Measurements from ENCODE around the gene SOBP. TPM values are rescaled to one million over a fixed set of nuclear protein-coding genes. Genes with fewer than 3 reads are reported as not detected.

Gene SOBP
- total and polyA plus RNA-seq, 9 donors: 8.7 to 31.3 (median 25.8) TPM

GRCh38 chr6:107630348-107630977 lies 140.5 kb downstream of the SOBP start:
- Histone ChIP-seq H3K27me3 (no peaks in the 10 kb centered on the region), H3K27ac (no peak overlapping the region), H3K36me3 (no peaks in the 10 kb centered on the region), H3K4me3 (no peak overlapping the region), H3K4me1 (ENCODE audit: insufficient read depth) (peaks cover 10% of the 10 kb centered on the region), H3K9me3 (no peaks in the 10 kb centered on the region)
- WGBS, 3 donors: 78 to 92% (median 87%) methylated on average over 4 of the region's 4 CpGs
- TF ChIP-seq CTCF (IDR thresholded peaks at IDR 0.05) (no peak), POLR2A (IDR thresholded peaks at IDR 0.05) (no peak), EP300 (IDR thresholded peaks at IDR 0.05) (no peak)
- DNase-seq: no peak
- intact Hi-C loops (cut with DNase I): no loop called here

- intact Hi-C loops (cut with DNase I): no loop called here
- Histone ChIP-seq H3K27ac (no peak overlapping the region), H3K9me3 (no peaks in the 10 kb centered on the region), H3K27me3 (no peaks in the 10 kb centered on the region), H3K36me3 (no peaks in the 10 kb centered on the region), H3K4me3 (no peak overlapping the region), H3K4me1 (ENCODE audit: insufficient read depth) (peaks cover 10% of the 10 kb centered on the region)
- no peak for DNase-seq
- TF ChIP-seq EP300 (IDR thresholded peaks at IDR 0.05) (no peak), CTCF (IDR thresholded peaks at IDR 0.05) (no peak), POLR2A (IDR thresholded peaks at IDR 0.05) (no peak)
- 48 to 67% (median 63%) methylated on average over 2 of the region's 2 CpGs for WGBS, 3 donors
Measured at GRCh38 chr6:107632381-107633136, 142.6 kb downstream of the SOBP start.

GRCh38 chr6:107633680-107634323 lies 143.9 kb downstream of the SOBP start:
- intact Hi-C loops (cut with DNase I): no loop called here
- no peak overlapping the region for H3K4me3 ChIP-seq

More at GRCh38 chr6:107633680-107634323, 143.9 kb downstream of the SOBP start:
- peak in 1 of 5 donors; percentile 40 for DNase-seq
- TF ChIP-seq CTCF (IDR thresholded peaks at IDR 0.05): no peak
- no peak for TF ChIP-seq POLR2A (IDR thresholded peaks at IDR 0.05)
- no peak for TF ChIP-seq EP300 (IDR thresholded peaks at IDR 0.05)
- Histone ChIP-seq H3K9me3 (no peaks in the 10 kb centered on the region), H3K36me3 (no peaks in the 10 kb centered on the region), H3K4me1 (ENCODE audit: insufficient read depth) (peaks cover 8% of the 10 kb centered on the region), H3K27ac (no peak overlapping the region), H3K27me3 (no peaks in the 10 kb centered on the region)
- 89 to 91% (median 90%) methylated on average over 29 to 39 of the region's 39 CpGs for WGBS, 3 donors
